ENCODE data around the gene NT5DC2.

GRCh38 chr3:52544937-52545336, 11.3 kb upstream of the NT5DC2 start:
- TF ChIP-seq CTCF (IDR thresholded peaks at IDR 0.05) (no peak), POLR2A (IDR thresholded peaks at IDR 0.05) (no peak)
